22Rv1 (cell line): ENCODE results near the gene LRRC28.

ENCODE experiments used
- H3K27ac ChIP-seq: fragments of 450-650 bp; 2 replicates; pipeline ENCODE4 v1.5.1; 2017
- ZFX ChIP-seq: fragments of 450-650 bp; IDR thresholded peaks from 2 replicates; pipeline ENCODE4 v1.6.1; 2017; ENCODE audit warnings: antibody characterized with exemption, borderline replicate concordance
- TF ChIP-seq, protein P1 (sequence below): fragments of 450-650 bp; IDR thresholded peaks from 2 replicates; pipeline ENCODE4 v1.5.1; 2017; ENCODE audit warnings: mild to moderate bottlenecking

The LRRC28 gene

DNA sequence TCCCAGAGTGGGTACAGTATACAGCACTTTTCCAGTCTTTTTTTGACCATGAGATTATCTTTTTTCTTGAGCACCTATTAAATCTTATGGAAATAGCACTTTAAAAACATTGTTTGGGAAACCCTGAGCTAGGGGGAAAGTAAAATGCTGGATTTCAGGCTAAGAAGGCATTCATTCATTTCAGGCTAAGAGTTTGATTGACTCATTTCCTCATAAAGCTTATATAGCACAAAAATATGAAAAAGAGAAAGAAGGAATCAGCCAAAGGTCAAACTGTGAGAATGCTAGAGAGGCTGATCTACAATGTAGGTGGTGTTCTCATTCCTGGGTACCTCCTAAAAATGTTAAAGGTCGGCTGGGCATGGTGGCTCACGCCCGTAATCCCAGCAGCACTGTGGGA is 12.4 kb upstream of the LRRC28 start:
- TF ChIP-seq, protein P1, sequence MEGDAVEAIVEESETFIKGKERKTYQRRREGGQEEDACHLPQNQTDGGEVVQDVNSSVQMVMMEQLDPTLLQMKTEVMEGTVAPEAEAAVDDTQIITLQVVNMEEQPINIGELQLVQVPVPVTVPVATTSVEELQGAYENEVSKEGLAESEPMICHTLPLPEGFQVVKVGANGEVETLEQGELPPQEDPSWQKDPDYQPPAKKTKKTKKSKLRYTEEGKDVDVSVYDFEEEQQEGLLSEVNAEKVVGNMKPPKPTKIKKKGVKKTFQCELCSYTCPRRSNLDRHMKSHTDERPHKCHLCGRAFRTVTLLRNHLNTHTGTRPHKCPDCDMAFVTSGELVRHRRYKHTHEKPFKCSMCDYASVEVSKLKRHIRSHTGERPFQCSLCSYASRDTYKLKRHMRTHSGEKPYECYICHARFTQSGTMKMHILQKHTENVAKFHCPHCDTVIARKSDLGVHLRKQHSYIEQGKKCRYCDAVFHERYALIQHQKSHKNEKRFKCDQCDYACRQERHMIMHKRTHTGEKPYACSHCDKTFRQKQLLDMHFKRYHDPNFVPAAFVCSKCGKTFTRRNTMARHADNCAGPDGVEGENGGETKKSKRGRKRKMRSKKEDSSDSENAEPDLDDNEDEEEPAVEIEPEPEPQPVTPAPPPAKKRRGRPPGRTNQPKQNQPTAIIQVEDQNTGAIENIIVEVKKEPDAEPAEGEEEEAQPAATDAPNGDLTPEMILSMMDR = no peak
- no peak for TF ChIP-seq ZFX
- no peak overlapping the region for H3K27ac ChIP-seq

DNA sequence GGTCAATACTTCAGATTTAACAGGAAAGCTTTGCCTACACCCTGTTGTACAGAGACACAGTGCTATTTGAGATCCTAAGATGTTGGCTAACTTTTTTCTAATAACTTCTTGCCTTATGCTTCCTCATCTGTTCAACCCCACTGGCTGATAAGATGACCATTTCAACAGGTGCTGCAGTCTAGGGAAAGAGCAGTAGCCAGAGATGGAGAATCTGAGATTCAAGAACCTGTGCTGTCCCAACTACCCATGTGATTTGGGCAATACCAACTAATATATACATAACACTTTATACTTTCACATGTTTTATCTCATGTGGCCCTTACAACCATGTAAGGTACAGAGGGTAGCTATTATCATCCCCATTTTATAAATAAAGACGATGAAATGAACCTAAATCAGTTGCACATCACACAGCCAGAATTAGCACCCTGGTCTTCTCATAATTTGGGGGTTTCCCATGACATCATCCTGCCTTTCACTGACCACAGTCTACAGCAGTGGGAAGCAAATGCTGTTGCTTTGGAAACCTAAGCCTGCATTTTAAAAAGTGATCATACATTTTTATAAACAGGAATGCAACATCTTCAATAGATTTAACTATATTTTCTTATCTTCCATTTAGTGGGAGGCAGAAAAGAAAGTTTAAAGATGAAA is 11.6 kb upstream of the LRRC28 start:
- no peak overlapping the region for H3K27ac ChIP-seq
- TF ChIP-seq, protein P1 = no peak
- no peak for TF ChIP-seq ZFX

DNA sequence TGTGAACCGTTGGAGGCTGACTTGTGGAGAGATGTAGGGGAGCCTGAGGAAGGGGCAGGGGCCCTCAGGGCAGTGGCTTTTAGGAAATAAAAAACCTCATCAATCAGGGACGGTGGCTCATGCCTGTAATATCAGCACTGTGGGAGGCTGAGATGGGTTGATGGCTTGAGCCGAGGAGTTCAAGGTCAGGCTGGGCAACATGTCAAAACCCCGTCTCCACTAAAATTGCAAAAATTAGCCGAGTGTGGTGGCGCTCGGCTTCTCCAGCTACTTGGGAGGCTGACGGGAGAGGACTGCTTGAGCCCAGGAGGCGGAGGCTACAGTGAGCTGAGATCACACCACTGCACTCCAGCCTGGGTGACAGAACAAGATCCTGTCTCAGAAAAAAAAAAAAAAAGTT is 9.5 kb upstream of the LRRC28 start:
- H3K27ac ChIP-seq = no peak overlapping the region
- TF ChIP-seq ZFX = no peak
- TF ChIP-seq, protein P1 = no peak

DNA sequence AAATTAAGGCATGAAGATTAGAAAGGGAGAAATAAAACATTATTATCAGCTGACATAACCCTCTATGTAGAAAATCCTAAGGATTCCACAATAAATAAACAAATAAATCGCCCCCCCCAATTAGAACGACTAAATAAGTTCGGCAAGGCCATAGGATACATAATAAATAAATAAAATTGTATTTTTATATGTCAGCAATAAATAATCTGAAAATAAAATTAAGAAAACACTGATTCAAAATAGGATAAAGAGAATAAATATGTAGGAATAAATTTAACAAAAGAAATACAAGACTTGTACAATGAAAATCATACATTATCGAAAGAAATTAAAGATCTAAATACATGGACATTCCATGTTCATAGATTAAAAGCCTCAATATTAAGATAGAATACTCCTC is 7.0 kb upstream of the LRRC28 start:
- no peak overlapping the region for H3K27ac ChIP-seq
- TF ChIP-seq ZFX = no peak
- TF ChIP-seq, protein P1 = no peak

DNA sequence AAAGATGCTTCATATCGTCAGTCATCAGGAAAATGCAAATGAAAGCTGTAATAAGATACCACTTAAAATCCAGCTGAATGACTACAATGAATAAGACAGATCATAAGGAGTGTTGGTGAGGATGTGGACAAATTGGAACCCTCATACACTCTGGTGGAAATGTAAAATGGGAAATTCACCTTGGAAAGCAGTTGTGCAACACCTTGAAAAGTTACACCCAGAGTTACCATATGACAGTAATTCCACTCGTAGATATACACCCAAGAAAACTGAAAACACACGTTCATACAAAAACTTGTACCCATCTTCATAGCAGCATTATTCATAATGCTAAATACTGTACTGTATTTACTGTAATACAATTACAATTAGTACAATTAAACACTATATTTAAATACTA is 4.2 kb upstream of the LRRC28 start:
- no peak overlapping the region for H3K27ac ChIP-seq
- TF ChIP-seq, protein P1 = no peak
- TF ChIP-seq ZFX = no peak

DNA sequence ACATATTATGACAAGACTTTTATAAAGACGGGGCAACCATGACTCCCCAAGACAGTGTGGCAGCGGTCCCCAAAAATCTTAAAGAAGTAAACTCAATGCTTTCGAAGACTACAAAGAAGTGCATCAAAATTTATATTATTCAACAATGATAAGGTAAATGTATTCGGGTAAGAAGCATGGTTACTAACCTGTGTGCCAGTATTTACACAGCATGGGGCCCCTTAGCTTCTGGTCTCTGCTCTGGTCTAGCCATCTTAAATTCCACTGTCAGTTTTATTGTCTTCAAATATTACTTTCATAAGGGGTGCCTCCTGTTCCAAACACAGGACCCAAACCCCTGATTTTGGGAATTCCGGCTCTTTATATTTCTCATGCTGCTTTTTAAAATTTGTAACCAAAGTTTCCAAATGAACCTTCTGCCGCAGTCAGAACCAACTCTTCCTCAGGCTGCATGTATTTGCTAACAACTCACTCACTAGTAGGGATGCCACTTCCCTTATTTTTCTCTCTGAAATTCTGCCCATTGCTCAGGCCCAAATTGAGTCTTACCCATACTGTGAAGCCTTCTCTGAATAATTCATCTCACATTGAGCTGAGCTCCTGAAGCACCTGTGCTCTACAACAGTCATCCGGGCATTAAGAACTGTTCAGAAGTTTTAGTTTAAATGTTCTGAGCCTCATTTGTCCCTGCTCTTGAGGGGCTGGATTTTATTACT is 3.1 kb upstream of the LRRC28 start:
- H3K27ac ChIP-seq = peak overlapping the region; percentile 96
- TF ChIP-seq, protein P1 = no peak
- no peak for TF ChIP-seq ZFX

DNA sequence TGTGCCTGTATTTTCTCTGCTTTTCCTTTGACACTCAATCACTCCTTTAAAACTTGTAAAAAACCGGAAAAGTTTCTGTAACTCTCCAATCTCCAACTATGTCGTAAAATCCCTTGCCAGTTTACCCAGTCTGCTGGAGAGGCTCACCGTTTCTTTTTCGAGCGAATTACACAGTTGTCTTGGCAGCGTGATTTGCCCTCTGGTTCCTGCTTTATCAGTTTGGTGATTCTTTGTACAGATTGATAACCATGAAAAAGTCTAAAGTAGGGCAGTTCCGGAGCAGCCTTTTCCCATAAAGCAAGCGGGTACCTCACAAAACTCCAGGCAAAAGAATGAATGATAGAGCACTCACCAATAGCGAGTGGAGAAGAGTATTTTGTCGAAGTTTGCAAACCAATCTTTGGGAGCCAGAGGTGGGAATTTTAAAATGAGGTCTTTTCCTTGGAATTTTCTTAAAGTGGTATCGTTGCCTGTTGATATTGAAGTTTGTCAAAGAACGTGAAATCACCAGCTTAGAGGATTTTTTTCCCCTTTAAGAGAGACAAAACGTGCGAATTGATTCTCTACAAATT is 1.9 kb upstream of the LRRC28 start, which contains the start of gene TTC23:
Gene TTC23 (minus strand): TSS at position 312 of the 572 bp plus-strand sequence. CDS start 20,869 bp downstream, outside the sequence.
- H3K27ac ChIP-seq = peak within 1 kb of the TSS; percentile 96
- no peak for TF ChIP-seq ZFX
- TF ChIP-seq, protein P1 = no peak
